GM19238 (cell line): Measurements from ENCODE around the gene PROP1.
"Not testable (repeated sequence)": the region's sequence is repeated elsewhere in the genome, so short reads cannot be mapped to it uniquely, and the experiment has no call there.

ENCODE experiments used
- DNase-seq: peaks from one replicate; pipeline ENCODE4 v3.0.0; 2011; ENCODE audit warnings: low spot score; ENCODE audit not compliant: insufficient read length

The PROP1 gene

DNA sequence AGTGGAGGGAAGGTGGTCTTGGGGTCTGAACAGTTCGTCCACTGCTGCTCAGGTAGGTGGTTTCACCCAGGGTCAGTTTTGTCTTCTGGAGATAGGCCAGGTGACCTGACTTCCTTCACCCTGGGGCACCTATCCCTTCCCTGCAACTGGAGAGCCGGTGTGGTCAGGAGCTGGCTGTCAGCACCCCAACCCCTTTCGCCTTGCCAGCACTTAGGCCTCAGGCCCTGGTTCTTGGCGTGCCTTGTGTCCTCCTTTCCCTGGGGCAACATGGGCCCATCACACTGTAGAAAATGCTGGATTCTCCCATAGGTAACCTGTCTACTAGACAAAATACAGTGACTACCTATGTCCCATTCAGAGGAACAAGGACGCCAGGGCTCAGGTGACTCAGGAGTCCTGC lies 13.1 kb downstream of the PROP1 start:
- no peak for DNase-seq

DNA sequence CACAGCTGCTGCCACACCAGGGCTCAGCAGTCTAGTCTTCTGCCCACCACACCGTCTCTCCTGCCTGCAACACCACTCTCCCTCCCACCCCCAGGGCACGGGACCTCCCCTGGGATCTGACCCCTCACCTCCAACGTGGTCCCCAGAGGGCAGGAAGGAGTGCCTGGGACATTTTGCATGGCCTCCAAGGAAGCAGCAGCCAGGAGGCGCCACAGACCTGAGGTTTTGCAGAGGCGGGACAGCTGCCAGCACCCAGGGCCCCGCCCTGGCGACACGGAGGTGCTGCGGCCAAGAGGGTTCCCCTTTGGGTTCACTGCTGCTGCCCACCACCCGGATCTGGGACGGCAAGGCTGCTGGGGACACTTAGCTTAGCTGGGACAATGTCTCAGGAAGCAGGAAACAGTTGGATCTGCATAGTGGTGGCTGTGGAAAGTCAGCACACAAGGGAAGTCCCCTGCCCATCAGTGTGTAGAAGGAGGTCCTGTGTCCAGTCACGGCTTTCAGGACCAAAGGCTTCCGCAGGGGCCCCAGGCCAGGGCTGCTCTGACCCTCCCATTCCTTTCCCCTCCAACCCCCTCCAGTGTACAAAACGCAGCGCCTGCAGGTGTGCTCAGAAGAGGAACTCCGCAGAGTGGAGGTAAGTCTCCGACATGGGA lies 13.8 kb downstream of the PROP1 start:
- DNase-seq, result no peak

DNA sequence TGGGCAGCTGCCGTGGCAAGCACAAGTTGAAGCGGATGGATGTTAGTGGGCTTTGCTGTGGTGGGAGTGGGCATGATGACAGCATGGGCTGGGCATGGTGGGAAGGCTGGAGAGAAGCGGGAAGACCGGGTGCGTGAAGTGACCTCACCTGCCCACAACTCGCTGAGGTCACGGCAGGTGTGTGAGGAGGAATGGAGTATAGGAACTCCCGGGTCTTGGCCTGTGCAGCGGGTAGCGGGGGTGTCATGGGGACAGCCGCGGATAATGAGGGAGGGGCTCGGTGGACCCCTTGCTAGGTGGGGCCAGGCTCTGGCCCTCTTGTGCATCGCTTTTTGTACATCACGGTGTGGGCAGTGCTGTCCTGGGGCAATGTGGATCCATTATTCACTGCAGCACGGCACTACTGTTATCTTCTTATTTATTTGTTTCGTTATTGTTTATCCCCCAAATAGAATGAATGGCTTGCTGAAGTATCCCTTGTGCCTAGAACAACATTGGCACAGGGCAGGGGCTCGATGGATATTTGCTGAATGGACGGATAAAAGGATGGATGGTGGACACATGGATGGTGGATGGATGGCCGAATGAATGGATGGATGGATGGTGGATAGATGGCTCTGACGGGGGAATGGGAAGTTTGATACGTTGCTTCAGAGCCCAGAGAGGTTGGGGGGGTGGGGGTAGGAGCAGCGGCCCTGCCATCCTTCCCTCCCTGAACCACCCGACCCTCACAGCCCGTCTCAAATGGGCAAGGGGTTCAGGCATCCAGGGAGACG lies 14.6 kb downstream of the PROP1 start:
- DNase-seq, result no peak

DNA sequence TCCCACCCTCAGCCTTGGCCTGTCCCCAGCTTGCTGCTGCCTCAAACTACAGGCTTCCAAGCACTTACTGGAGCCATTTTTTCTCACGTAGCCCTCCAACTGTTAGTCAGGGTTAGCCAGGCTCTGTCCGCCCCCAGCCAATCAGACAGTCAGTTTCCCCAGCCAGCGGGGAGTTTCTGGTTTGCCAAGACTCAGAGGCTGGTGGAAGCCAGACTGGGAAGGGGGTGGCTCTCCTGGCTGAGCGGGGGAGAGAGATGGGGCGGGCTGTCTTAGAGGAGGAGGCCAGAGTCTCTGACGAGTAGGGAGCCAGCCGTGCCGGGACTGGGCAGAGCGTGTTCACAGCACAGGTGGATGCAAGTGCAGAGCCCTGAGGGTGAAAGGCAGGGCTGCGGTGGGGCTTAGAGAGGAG lies 15.3 kb downstream of the PROP1 start:
- DNase-seq, result no peak

DNA sequence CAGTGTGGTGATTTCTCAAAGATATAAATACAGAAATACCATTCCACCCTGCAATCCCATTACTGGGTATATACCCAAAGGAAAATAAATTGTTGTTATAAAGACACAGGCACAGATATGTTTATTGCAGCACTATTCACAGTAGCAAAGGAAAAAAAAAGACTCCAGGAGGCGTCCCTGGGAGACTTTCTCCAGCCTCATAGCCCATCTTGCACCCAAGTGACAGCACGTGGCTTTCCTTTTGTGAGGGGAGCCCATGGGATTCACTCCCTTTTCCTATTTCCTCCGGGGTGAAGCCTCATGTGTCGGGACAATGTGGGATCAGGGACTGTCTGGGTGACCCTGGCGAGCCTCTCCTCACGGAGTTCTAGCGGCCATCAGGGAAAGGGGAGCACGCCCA lies 18.4 kb downstream of the PROP1 start:
- not testable (repeated sequence) for DNase-seq

DNA sequence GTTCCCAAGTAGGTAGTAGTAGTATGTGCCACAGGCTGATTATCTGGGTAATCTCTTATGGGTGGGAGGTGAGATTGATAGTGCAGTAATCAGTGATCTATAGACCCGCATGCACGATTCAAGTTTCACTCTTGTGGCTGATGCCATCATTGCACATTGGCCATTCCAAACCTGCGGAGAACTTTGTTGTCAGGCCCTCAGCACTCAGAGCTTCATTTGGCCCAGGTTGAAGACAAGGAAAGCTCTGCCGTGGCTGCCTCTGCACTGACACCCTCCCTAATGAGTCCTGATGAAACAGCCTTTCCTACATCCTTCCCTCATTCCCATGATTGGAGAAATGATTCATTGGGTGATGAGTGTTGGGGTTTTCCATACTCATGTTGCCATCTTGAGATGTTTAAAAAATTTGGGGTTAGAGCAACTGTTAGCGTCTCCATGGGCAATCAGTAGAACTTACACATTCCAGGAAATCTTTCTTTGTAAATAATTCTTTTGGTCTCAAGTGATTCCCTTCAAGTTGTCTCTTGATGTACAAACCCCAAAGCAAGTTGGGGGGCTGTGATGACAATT lies 22.9 kb downstream of the PROP1 start:
- no peak for DNase-seq

DNA sequence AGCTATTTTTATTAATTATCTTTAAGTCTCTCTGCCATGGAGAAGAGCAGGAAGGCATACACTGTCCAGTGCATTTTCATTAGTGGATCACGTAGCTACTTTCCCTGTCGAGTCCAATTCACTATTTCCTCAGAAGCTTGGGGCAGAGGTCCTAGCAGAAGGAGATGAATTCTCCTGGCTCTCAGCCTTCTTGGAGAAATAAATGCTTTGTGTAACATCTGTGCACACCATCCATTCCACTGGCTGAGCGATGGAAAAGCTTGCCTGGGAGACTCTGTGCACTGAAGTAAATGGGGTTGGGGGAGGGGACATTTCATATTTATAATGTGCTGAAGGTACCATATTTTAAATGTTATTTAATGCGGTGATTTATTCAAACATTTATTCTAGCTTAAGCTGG lies 23.4 kb downstream of the PROP1 start:
- no peak for DNase-seq

DNA sequence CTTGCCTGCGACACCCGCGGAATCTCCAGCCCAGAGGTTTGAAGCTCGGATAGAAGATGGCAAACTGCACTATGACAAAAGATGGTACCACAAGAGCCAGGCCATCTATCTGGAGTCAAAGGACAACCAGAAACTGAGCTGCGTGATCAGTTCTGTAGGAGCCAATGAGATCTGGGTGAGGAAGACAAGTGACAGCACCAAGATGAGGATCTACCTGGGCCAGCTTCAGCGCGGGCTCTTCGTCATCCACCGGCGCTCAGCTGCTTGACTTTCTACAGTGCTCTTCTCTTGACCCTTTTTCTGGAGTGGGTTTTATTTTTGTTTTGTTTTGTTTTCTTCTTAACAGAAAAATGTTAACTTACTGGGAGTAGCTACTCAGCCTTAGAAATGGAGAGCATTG lies 24.0 kb downstream of the PROP1 start:
- not testable (repeated sequence) for DNase-seq

DNA sequence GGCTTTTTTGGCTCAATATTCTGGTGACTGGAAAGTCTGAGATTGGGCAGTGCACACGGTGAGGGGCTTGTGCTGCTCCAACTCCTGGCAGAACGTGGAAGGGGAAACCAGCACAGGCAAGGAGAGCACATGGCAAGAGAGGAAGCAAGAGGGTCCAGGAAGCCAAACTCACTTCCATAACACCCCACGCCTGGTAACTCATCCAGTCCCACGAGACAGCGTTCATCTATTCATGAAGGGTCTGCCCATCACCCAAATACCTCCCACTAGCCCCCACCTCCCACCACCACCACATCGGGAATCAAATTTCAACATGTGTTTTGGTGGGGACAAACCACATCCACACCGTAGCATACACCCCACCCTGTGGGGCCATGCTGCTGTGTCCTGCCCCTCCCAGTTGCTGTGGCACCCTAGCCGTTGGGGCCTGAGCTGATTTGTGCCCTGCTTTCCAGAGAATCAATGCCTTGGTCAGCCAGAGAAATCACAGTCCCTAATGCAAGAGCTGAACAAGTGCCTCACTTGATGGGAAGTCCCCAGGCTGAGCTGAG lies 27.3 kb downstream of the PROP1 start:
- no peak for DNase-seq

DNA sequence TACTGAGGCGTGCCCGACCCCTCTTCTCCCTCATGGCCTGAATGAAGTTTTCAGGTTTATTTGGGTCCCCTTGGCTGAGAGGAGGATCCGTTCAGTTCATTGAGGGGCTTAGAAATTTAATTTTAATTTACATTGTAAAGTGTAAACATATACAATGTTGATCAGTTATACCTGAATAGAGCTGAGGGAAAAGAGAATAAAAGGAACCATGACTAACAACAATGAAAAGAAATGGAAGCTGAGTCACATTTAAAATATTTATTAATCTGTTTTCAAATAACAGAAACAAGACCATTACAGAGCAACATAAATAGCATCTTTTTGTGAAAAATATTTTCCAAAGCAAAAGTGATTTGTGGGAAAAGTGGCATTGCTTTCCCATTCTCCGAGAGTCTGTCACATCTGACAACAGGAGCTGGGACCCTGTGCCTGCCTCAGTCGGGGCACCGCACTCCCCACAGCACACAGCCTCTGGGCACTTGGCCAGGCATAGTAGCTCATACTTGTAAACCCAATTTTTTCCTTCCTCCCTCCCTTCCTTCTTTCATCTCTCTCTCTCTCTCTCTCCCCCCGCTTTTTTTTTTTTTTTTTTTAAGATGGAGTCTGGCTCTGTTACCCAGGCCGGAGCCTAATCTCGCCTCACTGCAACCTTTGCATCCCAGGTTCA lies 28.7 kb downstream of the PROP1 start:
- DNase-seq, result no peak

DNA sequence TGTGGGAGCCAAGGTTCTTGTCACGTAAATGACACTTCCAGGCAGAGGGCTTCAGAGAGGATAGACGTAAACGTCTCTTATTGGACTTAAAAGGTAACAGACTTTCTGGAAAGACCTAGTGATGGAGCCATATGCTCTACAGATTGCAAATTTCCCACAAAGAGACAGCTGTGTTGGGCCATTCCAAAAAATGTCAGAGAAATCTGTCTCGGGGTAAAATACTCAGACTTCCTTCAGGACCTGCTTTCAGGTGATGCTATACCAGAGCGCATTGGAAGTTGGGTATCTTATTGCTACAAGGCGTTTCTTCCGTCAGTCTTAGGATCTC lies 29.2 kb downstream of the PROP1 start:
- DNase-seq, result no peak

DNA sequence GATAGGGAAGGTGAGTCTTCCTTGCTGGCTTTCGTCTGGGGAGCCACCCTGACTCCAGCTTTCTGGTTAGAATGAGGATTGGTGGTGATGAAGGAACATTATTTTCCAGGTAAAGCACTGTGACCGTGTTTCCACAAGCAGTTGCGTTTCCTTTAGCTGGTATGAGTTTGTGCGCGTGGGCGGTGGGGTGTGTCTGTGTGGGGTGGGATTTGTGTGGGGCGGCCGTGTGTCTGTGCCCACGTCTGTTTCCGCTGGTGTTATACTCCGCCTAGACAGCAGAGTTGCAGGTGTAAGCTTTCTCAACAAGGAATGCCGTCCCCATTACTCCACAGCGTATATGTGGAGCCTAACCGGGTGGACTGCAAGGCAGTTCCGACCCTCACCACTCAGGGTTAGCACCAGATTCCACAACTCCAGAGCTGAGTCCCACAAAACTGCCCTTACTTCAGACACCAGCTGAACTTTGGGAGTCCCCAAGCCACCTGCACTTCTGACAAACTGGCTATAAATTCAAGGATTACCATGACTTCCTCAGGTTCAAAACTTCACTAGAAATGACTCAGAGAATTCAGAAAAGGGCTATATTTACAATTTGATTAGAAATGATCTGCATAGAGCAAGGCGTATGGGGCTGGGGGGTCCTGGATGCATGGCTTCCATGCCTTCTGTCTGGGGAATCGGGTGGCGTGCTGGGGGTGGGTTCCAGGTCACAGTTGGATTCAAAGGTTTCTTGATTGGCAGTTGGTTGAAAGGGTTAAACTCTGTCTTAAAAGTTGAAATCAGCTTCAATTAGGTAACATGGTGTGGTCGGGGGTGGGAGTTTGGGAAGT lies 29.8 kb downstream of the PROP1 start:
- DNase-seq, result no peak

DNA sequence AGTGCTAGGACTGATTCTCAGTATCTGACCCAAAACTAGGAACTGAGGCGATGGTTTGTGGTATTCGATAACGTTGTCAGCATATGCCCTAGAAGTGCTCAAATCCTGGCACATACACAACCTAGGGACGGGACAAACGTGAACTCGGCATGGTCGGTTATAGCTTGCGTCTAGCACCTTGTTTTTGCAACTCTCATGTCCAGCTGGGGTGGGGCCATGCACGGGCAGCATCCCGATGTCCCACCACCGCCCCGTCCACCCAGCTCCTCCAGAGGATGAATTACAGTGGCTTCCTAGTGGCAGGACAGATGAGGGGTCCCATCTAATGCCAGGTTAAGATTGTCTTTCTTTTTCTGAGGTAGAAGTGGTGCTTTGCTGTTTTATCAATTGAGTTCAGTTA lies 31.6 kb downstream of the PROP1 start:
- no peak for DNase-seq

DNA sequence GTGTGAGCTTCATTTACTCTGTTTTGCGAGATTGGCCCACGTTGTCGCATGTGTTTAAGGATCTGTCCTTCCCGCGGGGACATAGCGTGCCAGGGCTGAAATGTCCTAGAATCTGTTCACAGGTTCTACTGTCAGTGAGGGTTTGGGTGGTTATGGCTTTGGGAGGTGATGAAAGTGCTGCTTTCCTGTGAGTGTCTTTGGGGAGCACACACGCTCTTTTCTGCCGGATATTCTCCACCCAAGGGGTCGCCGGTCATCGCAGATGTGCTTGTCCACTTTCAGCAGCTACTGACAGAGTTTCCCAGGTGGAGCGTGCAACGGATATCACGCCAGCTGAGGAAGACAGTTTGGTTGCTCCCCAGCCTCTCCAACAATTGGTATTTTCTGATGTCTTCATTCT lies 32.1 kb downstream of the PROP1 start:
- DNase-seq, result no peak

DNA sequence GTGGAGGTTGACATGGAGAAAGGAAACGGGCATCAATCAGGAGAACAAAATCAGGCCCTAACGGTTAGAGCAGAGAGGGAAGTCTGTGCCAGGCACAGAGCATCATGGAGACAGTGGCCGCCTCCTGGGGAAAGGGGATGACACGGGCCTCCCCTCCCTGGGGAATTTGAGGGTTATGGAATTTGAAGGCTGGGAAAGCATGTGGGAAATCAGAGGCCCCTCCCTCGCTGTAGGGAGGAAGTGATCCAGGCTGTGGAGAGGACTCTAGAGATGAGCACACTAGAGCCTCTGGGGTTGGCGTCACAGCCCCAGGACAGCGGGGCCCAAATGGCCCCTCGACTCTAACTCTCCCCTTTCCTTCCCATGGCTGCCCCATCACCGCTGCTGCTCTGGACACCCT lies 36.7 kb downstream of the PROP1 start:
- DNase-seq, result no peak

DNA sequence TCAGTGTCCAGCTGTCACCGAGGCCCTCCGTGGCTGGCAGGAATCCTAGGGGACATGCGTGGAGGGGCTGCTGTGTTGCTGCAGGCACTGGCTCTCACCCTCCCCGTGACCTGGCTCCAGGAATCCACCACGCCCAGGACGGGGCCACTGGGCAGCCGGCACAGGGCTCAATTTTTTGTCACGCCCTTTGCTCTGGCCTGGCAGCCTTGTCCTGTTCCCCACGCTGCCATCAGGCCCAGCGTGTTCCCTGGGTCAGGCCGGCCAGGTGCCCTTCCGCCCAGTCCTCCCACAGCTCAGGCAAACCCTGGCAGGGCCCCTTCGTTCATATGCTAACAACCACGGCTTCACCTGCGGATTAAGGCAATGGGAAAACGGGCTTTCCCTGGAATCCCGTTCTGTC lies 37.3 kb downstream of the PROP1 start:
- no peak for DNase-seq

DNA sequence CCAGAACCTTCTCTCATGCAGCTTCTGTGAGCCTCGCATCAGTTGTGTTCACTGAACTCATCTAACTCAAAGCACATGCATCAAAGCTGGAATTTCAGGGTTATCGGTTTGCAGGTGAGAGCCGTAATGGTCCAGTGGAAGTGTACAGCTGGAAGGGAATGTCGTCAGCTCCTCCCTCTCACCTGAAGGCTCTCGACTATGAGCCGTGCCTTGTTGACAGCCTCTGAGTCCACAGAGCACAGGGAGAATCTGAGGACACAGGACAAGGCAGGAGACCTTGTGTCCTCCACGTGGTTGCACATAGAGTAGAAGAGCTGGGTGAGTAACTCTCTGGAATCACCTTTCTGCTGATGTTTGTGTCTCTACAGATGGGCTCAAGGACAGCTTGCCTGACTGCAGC lies 38.8 kb downstream of the PROP1 start:
- no peak for DNase-seq

DNA sequence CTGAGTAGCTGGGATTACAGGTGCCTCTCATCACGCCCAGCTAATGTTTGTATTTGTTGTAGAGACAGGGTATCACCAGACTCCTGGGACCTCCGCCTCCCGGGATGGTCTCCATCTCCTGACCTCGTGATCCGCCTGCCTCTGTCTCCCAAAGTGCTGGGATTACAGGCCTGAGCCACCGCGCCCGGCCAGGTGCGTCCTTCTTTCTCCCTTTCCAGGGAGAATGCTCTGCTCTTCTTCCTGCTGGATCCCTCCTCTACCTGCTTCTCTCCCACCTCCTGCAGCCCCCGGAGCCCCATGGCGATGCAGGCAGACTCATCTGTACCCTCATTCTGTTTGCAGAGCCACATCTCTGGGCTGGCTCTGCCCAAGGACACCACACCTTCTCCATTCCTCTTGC lies 42.9 kb downstream of the PROP1 start:
- DNase-seq, result not testable (repeated sequence)

DNA sequence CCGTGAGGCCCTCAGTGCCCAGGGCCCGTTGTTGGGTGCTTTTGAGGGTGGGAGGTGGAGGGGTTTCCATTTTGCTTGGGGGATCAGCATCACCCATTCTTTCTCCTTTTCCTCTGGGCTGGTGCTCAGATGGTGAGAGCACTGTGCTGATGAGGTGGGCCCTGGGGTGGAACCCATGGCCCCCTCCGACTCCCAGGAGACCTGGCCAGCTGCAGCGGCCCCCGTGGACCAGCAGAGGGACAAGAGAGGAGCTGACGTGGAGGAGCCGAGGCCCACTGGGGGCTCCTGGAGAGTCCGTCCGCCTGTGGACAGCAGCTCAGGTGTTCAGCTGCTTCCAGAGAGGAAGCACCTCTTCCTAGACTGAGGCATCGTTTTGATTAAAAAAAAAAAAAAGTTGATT lies 46.4 kb downstream of the PROP1 start:
- DNase-seq, result not testable (repeated sequence)

DNA sequence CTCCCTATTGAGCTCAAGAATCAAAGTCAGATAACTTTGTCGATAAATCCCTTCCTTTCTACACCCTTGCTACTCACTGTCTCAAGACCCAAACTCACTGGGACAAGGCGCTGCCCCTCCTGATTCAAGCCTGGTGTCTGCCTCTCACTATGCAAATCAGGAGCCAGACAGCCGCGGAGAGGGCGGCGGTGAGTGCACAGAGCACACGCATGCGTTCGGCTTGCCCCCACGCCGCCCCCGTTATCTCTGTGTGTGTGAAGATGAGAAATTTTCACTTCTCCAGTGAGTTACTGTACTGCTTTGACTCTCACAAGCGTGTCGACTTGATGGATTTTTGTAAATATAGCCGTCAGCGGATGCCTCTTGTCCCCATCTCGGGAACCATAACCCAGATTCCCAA lies 47.0 kb downstream of the PROP1 start:
- DNase-seq, result not testable (repeated sequence)

DNA sequence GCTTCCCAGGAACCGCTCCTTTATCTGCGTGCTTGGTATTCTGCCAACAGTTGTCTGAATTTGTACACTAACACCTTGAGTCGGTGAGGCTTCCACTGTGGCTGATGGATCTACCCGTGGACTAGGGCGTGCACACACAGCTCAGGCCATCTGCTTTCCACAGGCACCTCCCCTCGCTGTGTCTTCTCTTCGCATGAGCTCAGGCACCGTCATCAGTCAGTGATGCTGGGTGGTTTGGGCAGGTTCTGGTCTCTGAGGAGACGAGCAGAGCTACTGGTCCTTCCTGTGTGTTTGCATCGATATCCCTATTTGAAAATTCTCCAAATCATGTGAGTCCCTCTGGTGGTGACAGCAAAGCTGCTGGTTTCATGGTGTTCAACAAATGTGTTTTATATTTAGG lies 48.1 kb downstream of the PROP1 start:
- DNase-seq, result not testable (repeated sequence)
